ENCODE measurements around the gene BCL7A. TPM values are rescaled to one million over a fixed set of nuclear protein-coding genes. Genes with fewer than 3 reads are reported as not detected.

BCL7A gene
- total and polyA plus RNA-seq, 10 of the 15 experiments (the other 5 are each of a cell fraction or from before 2014, with no cell fraction given) = 0.37 to 17.2 (median 11.7) TPM

GRCh38 chr12:122081083-122081696, 59.5 kb downstream of the BCL7A start:
- 32% methylated on average over 9 of the region's 9 CpGs for WGBS (ENCODE audit: insufficient coverage, insufficient replicate concordance, low lambda C conversion rate, missing lambda C conversion rate)
- no peak overlapping the region for H2AFZ ChIP-seq (ENCODE audit: control insufficient read depth, low read depth, low read length)
- no peaks in the 10 kb centered on the region; the same call in 1 of the 2 replicates for H3K79me2 ChIP-seq (ENCODE audit: control insufficient read depth, insufficient read depth, low read length)
- no peak for TF ChIP-seq RB1 (IDR thresholded peaks at IDR 0.05; ENCODE audit: borderline replicate concordance)
- 0 out of 2 replicates have a peak, but pooled peaks have one; percentile 4 for TF ChIP-seq IRF4 (IDR thresholded peaks at IDR 0.05; ENCODE audit: low read depth, low read length)
- no peak for TF ChIP-seq GABPA (IDR thresholded peaks at IDR 0.05; ENCODE audit: low read depth)
- no peak for TF ChIP-seq NRF1 (conservative IDR thresholded peaks at IDR 0.05; ENCODE audit: low read depth, low read length)
- TF ChIP-seq SREBF1 (IDR thresholded peaks at IDR 0.05; ENCODE audit: low read length) = no peak
- peak; percentile 3 for TF ChIP-seq SKIL (IDR thresholded peaks at IDR 0.05; ENCODE audit: low read depth, poor library complexity, severe bottlenecking)
- ChIA-PET SMC1A (ENCODE audit: uncharacterized antibody, unreplicated experiment) (interaction anchor here (0.6 to 2.9 kb wide), 11 partner anchors 8 to 97 kb away, joined by 3 to 16 read pairs (median 5); no protein-coding TSS in a partner anchor), RAD21 (ENCODE audit: unreplicated experiment) (interaction anchor here (0.7 to 2.5 kb wide), 9 partner anchors 8 to 287 kb away, joined by 3 to 10 read pairs (median 4); partner anchors contain the start of gene CFAP251), CTCF (interaction anchor here (0.7 to 3.9 kb wide), 14 partner anchors 8 to 287 kb away, joined by 3 to 32 read pairs (median 4); partner anchors contain the start of gene CFAP251), POLR2A (interaction anchor here (0.6 to 3.2 kb wide), 7 partner anchors 8 to 719 kb away, joined by 3 to 13 read pairs (median 4); no protein-coding TSS in a partner anchor)
- H3K4me1 ChIP-seq (ENCODE audit: control insufficient read depth, insufficient read depth, low read length) = peaks cover 44% of the 10 kb centered on the region
- H3K4me2 ChIP-seq (ENCODE audit: control insufficient read depth, insufficient read depth) = peak overlapping the region; percentile 91
- DNase-seq (ENCODE audit: low read depth, low spot score) (no peak), FAIRE-seq (no peak), ATAC-seq (peak; percentile 18)
- H4K20me1 ChIP-seq (ENCODE audit: control insufficient read depth, insufficient read depth) = 0 out of 2 replicates have a peak, but pooled peaks cover 3% of the 10 kb centered on the region
- peaks cover 0 to 1% of the 10 kb centered on the region in 2 experiments; a peak in 1 of 4 replicates for H3K36me3 ChIP-seq (ENCODE audit: control insufficient read depth in 2 of 2, insufficient read depth in 2 of 2, low read length in 1 of 2)
- BruUV-seq (replicated peaks) = no TSS peak
- H3K9me3 ChIP-seq (replicated peaks; ENCODE audit: control insufficient read depth, insufficient read depth, low read length) = no peaks in the 10 kb centered on the region
- intact Hi-C loops (cut with micrococcal nuclease; ENCODE audit: unreplicated experiment) (no loop called here), in situ Hi-C loops (cut with MboI) (no loop called here)
- no peaks in the 10 kb centered on the region for H3K27me3 ChIP-seq (replicated peaks in 1 of 2; ENCODE audit: control insufficient read depth in 2 of 2, insufficient read depth in 2 of 2, low read length in 1 of 2)
- H3K27ac ChIP-seq (ENCODE audit: control insufficient read depth, insufficient read depth) = peak overlapping the region; percentile 28
- peak overlapping the region; percentile 69 for H3K4me3 ChIP-seq
- peak overlapping the region; percentile 17; the same call in 1 of the 2 replicates for H3K9ac ChIP-seq (ENCODE audit: control insufficient read depth, insufficient read depth, low read length)

Measured in GM12878 (cell line).